GM21367 (cell line): ENCODE results near the gene TGFA.

Source experiments
- ATAC-seq: cut with Tn5 transposase; IDR thresholded peaks from one replicate; pipeline ENCODE4 v1.9.1; 2021; ENCODE audit not compliant: unreplicated experiment

TGFA gene

DNA sequence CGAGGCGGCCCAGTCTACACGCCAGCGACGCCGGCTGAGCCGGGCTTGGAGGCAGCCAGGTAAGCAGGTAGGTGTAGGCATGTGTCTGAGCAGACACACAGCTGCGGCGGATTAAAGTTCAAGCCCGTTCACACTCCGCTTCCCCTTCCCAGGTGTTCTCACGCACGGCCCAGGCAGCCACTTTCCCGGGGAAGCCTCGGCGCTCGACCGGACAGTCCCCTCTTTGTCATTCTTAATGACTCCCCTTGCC is 367 bp downstream of the TGFA start:
- no peak for ATAC-seq

DNA sequence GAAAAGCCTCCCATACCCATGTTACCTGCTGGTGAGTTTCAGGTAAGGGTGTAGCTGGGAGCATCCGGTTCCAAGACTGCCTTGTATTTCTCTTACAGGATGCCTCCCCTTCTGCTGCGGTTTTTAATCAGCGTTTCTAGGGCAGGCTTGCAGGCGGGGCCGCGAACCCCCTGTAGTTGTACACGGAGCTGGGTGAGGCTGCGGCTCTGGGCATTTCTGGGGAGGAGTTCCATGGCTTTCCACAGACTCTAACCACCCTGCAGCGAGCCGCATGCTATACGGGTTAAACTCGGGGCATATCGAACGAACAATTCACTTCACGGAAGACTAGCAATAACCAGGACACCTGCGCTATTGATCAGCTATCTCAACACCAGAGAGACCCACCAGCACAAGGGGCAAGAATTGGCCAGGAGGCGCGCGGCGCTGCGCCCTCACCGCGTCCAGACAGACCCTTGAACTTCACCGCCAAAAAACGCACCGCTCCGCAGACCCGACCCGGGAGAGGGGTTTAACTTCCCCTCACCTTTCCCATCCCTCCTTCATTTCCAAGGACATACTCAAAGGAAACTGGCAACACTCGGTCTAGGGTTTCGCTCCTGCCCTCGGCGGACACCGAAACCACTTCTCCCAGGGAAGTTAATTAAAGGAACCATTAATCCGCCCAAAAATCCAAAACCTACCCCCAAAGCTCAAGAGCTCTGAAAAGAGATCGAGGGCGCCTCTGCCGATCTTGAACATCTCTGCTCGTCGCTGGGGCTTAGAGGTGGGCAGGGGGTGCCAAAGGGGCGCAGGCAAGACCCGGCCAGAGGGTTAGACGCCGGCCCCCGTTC is 909 bp downstream of the TGFA start:
- no peak for ATAC-seq

DNA sequence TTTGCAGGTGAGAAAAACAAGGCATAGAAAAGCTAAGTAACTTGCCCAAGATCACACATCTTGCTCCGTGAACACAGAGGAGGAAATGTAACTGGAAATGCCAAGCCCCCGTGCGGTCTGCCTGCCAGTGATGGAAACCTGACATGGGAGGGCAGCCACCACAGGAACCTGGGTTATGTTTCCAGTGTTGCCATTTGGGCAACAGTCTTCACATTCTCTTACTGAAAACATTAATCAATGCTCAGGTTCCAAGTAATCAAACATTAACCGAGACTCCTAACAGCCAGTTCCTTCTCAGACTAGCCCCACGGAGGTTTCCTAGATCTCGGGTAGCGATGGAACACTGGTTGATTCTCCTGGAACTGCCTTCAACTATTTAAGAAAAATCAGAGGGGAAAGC is 2.5 kb downstream of the TGFA start:
- no peak for ATAC-seq

DNA sequence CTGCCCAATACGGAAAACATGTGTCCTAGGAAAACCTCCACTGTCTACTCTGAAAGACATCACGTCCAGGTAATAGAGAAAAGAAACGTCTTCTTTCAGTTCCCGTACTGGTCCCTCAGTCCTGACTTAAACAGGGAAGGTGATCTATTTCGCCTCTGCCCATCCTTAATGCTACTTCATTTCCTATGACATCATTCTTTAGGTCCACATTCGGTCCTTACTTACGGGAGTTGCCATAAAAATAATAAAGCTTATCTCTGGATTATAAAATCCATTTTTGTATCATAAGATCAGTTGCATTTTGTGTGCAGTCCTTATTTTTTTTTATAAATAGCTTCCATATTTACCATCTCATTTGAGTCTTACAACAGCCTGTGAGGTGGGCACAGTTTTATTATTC is 3.7 kb downstream of the TGFA start:
- ATAC-seq, result no peak

DNA sequence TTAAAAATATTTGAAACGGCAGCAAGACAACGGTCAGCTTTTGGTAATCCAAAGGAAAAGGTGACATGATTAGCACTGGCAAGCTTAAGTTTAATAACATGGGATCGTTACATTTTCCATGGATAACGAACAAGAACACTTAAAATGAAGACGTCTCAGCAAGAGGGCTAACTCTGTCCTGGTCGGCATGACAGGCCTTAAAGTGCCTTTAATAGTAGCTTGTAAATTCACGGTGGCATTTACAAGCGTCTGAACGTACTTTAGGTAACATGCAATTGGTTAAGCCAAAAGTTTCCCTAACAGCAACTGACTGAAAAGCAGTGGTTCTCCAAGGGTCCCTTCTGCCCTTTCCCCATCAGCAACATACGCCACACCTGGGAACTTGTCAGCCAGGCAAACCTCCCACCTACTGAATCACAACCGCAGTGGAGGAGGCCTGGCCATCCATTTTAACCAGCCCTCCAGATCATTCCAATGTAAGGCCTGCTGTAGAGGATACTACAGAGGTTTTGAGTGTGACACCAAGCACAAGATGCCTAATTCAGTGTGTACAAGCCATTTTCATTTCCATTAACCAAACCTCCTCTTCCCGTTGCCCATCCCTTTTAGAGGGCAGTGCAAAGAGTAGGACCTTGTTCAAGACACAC is 4.4 kb downstream of the TGFA start:
- ATAC-seq, result no peak

DNA sequence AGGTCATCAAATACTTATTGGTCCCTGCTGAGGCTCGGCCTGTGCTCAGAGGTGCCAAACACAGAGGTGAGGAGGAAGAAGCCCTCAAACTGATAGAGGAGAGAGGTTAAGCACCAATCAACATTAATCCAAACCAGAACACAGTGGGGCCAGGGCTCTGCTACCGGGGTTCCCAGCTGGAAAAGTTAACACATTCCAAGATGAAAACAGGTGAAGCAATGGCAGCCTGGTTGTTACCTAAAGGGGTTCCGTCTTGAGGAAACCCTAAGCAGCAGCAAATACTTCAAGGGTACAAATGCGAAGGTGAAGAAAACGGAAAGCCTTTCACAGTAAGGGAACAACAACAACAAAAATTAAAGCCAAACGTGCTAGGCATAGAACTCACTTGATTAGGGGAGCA is 5.4 kb downstream of the TGFA start:
- no peak for ATAC-seq

DNA sequence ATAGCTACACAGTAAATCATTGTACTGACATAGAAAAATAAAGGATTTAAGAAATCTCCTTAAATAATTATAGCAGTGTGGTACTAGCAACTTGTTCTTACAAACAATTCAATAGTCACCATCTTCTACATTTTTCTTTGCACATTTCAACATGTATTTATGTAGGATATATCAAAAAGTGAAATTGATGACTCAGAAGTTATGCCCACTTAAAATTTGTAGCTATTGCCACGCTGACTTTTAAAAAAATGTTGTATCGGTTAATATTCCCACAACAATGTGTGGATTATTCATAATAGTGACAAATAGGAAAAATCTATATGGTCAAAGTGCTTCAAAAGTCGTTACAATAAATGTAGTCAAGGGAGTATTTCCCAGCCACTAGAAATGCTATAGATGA is 6.7 kb downstream of the TGFA start:
- ATAC-seq, result no peak

DNA sequence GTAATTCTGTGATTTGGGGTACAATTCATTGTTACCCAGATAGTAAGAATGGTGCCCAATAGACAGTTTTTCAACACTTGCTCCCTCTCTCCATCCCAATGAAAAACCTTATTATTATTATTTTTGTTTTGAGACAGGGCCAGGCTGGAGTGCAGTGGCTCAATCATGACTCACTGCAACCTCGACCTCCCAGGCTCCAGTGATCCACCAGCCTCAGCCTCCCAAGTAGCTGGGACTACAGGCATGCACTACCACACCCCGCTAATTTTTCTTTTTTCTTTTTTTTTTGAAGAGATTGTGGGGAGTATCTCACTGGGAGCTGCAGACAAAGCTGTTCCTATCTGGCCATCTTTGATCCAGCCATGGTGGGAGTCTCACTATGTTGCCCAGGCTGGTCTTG is 7.2 kb downstream of the TGFA start:
- no peak for ATAC-seq

DNA sequence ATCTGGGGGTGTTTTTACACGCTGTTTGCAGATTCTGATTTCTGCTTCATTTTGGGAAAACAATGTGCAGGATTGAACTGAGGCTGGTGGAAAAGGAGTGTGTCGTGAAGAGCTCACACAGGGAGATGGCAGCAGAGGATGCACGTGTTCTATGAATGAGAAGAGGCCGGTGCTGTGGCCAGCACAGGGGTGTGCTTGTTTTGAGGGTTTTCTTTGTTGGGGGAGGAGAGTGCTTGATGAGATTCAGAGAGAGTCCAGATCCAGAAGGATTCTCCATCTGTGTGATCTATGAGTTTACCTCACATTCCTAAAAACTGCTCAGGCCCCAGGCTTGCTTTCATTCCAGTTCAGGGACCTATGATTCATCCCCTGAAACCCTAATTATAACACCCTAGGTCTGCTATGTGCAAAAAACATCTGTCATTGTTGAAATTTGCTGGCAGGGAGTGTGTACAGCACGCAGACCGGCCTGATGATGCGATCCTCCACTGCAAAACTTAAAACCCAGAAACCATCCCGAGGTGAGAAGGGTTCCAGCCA is 12.1 kb downstream of the TGFA start:
- no peak for ATAC-seq

DNA sequence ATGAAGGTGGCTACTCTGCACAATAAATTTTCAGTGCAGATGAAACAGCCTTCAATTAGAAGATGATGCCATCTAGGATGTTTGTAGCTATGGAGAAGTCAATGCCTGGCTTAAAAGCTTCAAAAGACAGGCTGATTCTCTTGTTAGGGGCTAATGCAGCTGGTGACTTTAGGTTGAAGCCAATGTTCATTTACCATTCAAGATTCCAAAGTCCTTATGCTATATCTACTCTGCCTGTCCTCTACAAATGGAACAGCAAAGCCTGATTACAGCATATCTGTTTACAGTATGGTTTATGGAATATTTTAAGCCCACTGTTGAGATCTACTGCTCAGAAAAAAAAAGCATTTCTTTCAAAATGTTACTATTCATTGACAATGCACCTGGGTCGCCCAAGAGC is 15.8 kb downstream of the TGFA start:
- ATAC-seq, result no peak

DNA sequence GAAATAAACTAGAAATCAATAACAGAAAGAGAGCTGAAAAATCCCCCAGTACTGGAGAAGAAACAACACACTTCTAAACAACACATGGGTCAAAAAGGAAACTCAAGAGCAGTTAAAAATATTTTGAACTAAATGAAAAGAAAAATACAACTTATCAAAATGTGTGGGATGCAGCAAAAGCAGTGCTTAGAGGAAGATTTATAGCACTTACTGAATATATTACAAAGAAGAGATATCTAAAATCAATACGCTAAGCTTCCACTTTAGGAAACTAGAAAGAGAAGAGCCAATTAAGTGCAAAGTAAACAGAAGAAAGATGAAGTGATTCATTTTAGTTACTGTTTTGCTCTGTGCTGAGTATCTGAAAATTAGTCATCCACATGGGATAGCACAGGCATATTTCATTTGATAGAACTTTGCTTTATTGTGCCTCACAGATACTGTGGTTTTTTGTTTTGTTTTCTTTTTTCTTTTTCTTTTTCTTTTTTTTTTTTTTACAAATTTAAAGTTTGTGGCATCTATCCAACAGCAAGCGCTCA is 17.0 kb downstream of the TGFA start:
- ATAC-seq, result no peak

DNA sequence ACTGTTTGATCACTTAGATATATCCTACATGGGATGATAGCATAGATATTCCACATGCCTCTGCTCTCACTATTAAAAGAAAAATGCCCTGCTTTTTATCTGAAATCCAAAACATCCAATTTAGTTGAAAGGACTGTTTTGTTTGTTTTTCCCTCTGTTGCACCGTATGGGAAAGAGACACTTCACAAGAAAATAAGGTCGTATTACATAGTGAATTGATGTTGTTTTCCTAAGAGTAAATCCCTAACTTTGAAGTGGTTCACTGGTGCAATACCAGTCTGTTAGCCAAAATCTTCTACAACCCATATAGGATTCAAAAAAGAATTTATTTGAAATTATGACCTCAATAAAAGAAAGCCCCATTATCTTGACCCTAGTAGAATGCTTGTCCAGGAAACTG is 18.1 kb downstream of the TGFA start:
- ATAC-seq, result no peak

DNA sequence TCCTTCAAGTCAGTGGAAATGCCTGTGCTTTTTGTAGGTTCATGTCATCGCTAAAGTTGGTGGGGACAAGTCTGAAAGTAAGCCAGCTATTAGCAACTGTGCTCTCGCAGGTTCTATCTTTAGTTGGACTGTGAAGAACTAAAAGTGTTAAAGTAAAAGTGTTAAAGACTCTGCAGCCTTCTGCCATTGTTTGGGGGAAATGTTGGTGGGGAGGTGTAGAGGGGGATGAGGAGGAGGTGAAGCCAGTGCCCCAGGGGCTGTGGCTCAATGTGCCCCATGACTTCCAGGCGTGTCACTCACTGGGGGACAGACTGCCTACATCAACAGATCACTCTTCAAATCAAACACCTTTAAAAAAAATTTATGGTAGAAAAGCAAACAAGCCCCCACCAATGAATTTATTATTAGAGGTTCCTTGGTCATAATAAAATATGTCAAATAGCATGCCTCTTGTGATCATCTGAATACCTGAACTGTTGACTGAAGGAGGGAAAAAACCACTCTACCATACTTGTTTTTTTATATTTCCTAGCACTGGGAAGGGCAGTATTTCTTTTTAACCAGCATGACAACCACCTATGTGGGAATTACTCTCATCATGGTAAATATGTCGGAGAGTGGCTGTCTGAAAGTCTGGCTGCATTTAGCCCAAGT is 19.3 kb downstream of the TGFA start:
- no peak for ATAC-seq

DNA sequence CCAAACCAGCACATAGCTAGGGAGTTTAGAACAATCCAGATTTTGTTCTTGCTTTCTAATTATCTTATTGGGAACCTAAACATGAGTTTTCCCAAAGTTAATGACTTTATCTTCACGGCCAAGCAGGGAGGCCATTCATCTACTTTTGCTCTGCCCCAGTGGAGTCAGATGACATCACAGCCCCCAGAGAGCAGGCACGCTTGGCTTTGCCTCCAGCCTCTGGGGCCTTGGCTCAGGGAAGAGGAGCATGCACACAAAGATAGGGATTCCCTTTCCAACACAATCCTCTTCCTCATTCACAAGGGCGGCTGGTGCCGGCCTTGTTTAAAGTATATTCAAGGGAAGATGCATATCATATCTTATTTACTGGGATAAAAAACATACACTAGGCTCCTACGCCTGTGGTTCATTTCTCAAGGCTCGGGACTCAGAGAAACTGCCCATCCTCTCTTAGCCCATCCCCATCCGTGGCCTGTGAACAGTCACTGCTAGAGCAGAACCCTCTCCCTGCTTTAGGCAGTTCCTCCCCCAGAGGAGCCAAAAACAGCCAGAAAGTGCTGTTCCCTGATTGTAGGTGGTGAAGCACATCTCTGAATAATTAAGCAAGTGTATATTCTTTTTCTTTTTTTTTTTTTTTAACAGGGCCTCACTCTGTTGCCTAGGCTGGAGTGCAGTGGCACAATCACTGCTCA is 21.2 kb downstream of the TGFA start:
- ATAC-seq, result no peak

DNA sequence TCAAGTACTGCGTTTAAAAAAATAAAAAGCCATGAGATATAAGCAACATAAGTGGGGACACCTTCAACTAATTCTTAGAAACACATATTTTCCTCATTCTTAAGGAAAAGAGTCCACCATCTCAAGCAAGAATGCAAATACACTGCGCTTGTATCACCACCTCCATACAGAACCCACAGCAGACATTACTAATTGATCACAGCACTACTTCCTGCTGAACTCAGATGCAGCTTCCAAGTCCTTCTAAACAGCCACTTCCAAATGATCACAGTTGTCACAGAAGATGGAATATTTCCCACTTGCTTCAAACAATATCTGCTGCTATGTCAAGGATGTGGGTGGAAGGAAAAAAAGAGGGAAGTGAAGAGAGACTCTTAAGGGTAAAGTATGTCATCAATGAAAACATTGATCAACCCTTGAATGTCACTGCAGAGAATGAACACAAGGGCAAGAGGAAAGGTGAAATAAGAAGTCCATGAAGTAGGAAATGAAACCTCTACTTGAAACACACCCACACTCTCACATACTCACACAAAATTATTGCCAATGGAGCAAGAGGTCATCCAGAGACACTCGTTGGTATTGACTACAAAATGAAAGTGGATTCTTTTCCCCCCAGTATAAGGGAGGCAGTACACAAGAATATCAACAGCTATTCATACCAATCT is 22.1 kb downstream of the TGFA start:
- no peak for ATAC-seq

DNA sequence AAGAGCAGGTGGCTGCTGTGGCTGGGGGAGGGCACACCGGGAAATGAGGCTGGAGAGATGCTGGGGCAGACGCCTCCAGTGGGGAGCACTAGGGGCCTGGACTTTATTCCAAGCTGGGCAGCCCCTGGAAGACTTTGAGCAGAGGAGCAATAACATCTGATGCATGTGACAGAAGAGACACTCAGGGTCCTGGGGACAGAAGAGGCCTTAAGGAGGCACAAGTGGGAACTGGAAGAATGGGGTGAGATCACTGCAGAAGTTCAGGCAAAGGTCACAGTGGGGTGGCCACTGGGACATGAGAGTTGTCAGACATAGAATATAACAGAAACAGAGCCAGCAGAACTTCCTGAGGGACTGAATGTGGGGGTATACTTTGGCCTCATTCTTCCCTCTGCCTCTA is 24.0 kb downstream of the TGFA start:
- no peak for ATAC-seq

DNA sequence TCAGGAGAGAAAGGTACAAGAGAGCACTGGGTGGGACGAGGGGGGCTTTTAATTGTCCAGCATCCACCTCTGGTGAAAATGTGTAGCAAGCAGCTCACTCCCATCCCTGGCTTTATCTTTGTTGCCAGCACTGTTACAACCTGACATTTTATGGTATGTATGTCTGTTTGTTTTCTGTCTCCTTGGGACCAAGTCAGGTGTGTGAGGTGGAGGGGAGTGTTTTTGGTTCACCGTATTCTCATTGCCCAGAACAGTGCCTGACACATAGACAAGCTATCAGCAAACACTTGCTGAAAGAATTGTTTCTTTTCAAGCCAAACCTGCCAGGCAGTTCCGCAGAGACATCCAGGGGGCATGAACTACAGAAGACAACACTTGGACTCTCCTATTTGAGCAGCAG is 24.7 kb downstream of the TGFA start:
- no peak for ATAC-seq

DNA sequence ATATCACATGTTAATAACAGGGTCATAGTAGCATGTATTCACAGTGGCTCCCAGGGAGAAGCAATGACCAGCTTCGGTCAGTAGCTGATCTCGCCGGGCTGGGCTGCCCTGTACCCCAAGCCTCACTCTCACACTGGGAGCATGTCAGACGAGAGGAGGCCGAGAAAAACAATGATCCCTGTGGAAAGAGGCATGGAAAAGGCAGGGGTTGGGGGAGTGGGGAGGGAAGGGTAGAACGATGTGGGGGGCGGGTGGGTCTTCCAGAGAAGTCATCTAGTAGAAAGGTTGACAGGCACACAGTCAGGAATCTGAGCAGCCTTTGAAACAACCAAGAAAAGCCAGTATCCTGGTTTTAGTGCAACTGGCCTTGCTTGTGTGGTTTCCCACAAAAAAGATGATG is 25.4 kb downstream of the TGFA start:
- no peak for ATAC-seq

DNA sequence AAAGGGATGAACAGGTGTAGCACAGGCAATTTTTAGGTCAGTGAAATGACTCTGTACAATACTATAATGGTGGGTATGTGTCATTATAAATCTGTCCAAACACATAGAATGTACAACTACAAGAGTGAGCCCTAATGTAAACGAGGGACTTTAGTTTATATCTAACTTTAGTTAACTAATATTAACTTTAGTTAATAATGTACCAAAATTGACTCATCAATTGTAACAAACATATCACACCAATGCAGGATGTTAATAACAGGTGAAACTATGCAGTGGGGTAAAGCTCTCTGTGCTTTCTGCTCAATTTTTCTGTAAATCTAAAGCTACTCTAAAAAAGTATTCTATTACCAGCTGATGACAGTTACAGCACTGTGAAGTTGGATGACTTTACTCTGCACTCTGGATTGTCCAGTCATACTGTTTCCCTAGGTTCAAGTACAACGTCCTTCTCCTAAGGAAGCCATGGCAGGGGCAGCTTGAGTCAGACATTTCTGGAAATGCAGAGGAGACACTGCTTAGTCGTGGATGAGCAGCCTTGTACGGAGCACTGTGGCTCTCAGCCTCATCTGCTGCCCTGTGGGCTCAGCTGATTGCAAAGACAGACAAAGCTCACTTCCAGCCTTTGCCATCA is 26.1 kb downstream of the TGFA start:
- no peak for ATAC-seq

DNA sequence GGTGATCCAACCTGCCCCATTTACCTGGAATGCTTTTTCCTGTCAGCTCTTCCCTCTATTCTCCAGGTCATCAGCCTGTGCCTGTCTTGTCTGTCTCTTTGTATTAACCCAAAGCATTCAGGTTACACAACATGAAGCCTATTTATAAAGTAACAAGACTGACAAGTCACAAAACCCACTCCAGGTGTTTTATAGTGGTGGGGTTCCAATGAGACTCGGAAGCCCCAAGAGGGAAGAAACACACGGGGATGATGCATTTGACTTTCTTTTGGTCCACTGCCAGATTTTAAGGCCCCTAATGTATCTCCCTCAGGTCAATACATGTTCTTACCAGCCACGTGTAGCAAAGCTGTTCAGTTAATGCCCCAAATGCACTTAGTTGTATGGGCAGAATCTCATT is 27.5 kb downstream of the TGFA start:
- ATAC-seq, result no peak
